ENCODE measurements around the gene CEACAM8. TPM values are rescaled to one million over a fixed set of nuclear protein-coding genes. Genes with fewer than 3 reads are reported as not detected.
"Not testable (repeated sequence)": the region's sequence is repeated elsewhere in the genome, so short reads cannot be mapped to it uniquely, and the experiment has no call there.

The CEACAM8 gene
- total RNA-seq, 2 donors from 2014 or later: not detected

- Mint-ChIP-seq H3K36me3 (ENCODE audit: low read depth) (no peaks in the 10 kb centered on the region), H3K4me3 (no peak overlapping the region), H3K27ac (no peak overlapping the region), H3K4me1 (peaks cover 8% of the 10 kb centered on the region), H3K9me3 (peaks cover 42% of the 10 kb centered on the region), H3K27me3 (ENCODE audit: insufficient read depth) (peaks cover 24% of the 10 kb centered on the region)
- 85 to 100% methylated on average over 3 to 8 of the region's 8 CpGs for WGBS, 2 experiments (ENCODE audit: insufficient coverage in 1 of 2, insufficient read length in 1 of 2)
- Histone ChIP-seq H3K36me3 (ENCODE audit: control insufficient read depth, insufficient read depth, low read length) (no peaks in the 10 kb centered on the region), H3K27ac (ENCODE audit: low read depth, low read length) (no peak overlapping the region), H3K9ac (ENCODE audit: extremely low read depth, low read length, poor library complexity, severe bottlenecking) (no peak overlapping the region), H3K9me3 (ENCODE audit: control insufficient read depth, low read length) (peaks cover 20% of the 10 kb centered on the region), H3K4me1 (ENCODE audit: control insufficient read depth, insufficient read depth, low read length) (no peaks in the 10 kb centered on the region), H3K4me3 (ENCODE audit: low read length) (no peak overlapping the region), H3K27me3 (ENCODE audit: control insufficient read depth, insufficient read depth, low read length, poor library complexity, severe bottlenecking) (no peaks in the 10 kb centered on the region)
- DNase-seq: no peak
- no peak for TF ChIP-seq CTCF (conservative IDR thresholded peaks at IDR 0.05)
These were observed 42.3 kb downstream of the CEACAM8 start for GRCh38 chr19:42552086-42553065.

- H3K4me3 Mint-ChIP-seq; DNase-seq; H3K36me3 ChIP-seq (ENCODE audit: control insufficient read depth, insufficient read depth, low read length); H3K9ac ChIP-seq (ENCODE audit: extremely low read depth, low read length, poor library complexity, severe bottlenecking); H3K4me1 ChIP-seq (ENCODE audit: control insufficient read depth, insufficient read depth, low read length); H3K4me3 ChIP-seq (ENCODE audit: low read length); H3K27ac ChIP-seq (ENCODE audit: low read depth, low read length); H3K27ac Mint-ChIP-seq; H3K4me1 Mint-ChIP-seq; H3K36me3 Mint-ChIP-seq (ENCODE audit: low read depth); H3K27me3 ChIP-seq (ENCODE audit: control insufficient read depth, insufficient read depth, low read length, poor library complexity, severe bottlenecking): not testable (repeated sequence)
- 93% methylated on average over 3 to 6 of the region's 6 CpGs for WGBS, 2 experiments (ENCODE audit: insufficient coverage in 1 of 2, insufficient read length in 1 of 2)
- H3K9me3 ChIP-seq (ENCODE audit: control insufficient read depth, low read length): peaks cover 12% of the 10 kb centered on the region
- peaks cover 41% of the 10 kb centered on the region for H3K27me3 Mint-ChIP-seq (ENCODE audit: insufficient read depth)
- peaks cover 34% of the 10 kb centered on the region for H3K9me3 Mint-ChIP-seq
These were observed 44.2 kb downstream of the CEACAM8 start for GRCh38 chr19:42550521-42550920.

- not testable (repeated sequence) for H3K9ac ChIP-seq (ENCODE audit: extremely low read depth, low read length, poor library complexity, severe bottlenecking); H3K36me3 ChIP-seq (ENCODE audit: control insufficient read depth, insufficient read depth, low read length); H3K4me1 ChIP-seq (ENCODE audit: control insufficient read depth, insufficient read depth, low read length); H3K27me3 ChIP-seq (ENCODE audit: control insufficient read depth, insufficient read depth, low read length, poor library complexity, severe bottlenecking); H3K4me3 ChIP-seq (ENCODE audit: low read length); DNase-seq; H3K36me3 Mint-ChIP-seq (ENCODE audit: low read depth); H3K4me1 Mint-ChIP-seq; H3K27ac ChIP-seq (ENCODE audit: low read depth, low read length); H3K4me3 Mint-ChIP-seq; H3K27ac Mint-ChIP-seq
- H3K9me3 Mint-ChIP-seq: peaks cover 34% of the 10 kb centered on the region
- peaks cover 12% of the 10 kb centered on the region for H3K9me3 ChIP-seq (ENCODE audit: control insufficient read depth, low read length)
- WGBS, 2 experiments (ENCODE audit: insufficient coverage in 1 of 2, insufficient read length in 1 of 2): 78% methylated on average over 1 of the region's 1 CpG; no CpG with 5 or more reads in 1 of the 2 experiments
- H3K27me3 Mint-ChIP-seq (ENCODE audit: insufficient read depth): peaks cover 40% of the 10 kb centered on the region
These were observed 45.7 kb downstream of the CEACAM8 start for GRCh38 chr19:42549067-42549466.

- H3K27ac Mint-ChIP-seq: no peak overlapping the region
- no peaks in the 10 kb centered on the region for H3K4me1 Mint-ChIP-seq
- H3K36me3 Mint-ChIP-seq (ENCODE audit: low read depth): no peaks in the 10 kb centered on the region
- TF ChIP-seq CTCF (conservative IDR thresholded peaks at IDR 0.05): no peak
- Histone ChIP-seq H3K36me3 (ENCODE audit: control insufficient read depth, insufficient read depth, low read length) (no peaks in the 10 kb centered on the region), H3K4me1 (ENCODE audit: control insufficient read depth, insufficient read depth, low read length) (no peaks in the 10 kb centered on the region), H3K27ac (ENCODE audit: low read depth, low read length) (no peak overlapping the region), H3K4me3 (ENCODE audit: low read length) (no peak overlapping the region), H3K9me3 (ENCODE audit: control insufficient read depth, low read length) (peaks cover 12% of the 10 kb centered on the region), H3K9ac (ENCODE audit: extremely low read depth, low read length, poor library complexity, severe bottlenecking) (no peak overlapping the region), H3K27me3 (ENCODE audit: control insufficient read depth, insufficient read depth, low read length, poor library complexity, severe bottlenecking) (no peaks in the 10 kb centered on the region)
- peaks cover 40% of the 10 kb centered on the region for H3K27me3 Mint-ChIP-seq (ENCODE audit: insufficient read depth)
- no peak for DNase-seq
- WGBS, 2 experiments (ENCODE audit: insufficient coverage in 1 of 2, insufficient read length in 1 of 2): 82% methylated on average over 3 of the region's 4 CpGs; no CpG with 5 or more reads in 1 of the 2 experiments
- peaks cover 34% of the 10 kb centered on the region for H3K9me3 Mint-ChIP-seq
- no peak overlapping the region for H3K4me3 Mint-ChIP-seq
These were observed 46.2 kb downstream of the CEACAM8 start for GRCh38 chr19:42548552-42548951.

All from endodermal cell (in vitro differentiated cells).